Myocyte (in vitro differentiated cells): ENCODE data around the gene STRA6. TPM values are rescaled to one million over a fixed set of nuclear protein-coding genes. Genes with fewer than 3 reads are reported as not detected.

ENCODE experiments used
- DNase-seq: peaks from one replicate; pipeline ENCODE4 v3.0.0-alpha.2; 2012; ENCODE audit warnings: low read depth
- total RNA-seq: library from RNA; depleted of rRNA; stranded (reverse); fragments of >200 nt; gene quantifications from 2 replicates; pipeline ENCODE4 v1.2.3, GENCODE V29; 2014

STRA6 gene
- total RNA-seq, 1 donor from 2014 or later = not detected

DNA sequence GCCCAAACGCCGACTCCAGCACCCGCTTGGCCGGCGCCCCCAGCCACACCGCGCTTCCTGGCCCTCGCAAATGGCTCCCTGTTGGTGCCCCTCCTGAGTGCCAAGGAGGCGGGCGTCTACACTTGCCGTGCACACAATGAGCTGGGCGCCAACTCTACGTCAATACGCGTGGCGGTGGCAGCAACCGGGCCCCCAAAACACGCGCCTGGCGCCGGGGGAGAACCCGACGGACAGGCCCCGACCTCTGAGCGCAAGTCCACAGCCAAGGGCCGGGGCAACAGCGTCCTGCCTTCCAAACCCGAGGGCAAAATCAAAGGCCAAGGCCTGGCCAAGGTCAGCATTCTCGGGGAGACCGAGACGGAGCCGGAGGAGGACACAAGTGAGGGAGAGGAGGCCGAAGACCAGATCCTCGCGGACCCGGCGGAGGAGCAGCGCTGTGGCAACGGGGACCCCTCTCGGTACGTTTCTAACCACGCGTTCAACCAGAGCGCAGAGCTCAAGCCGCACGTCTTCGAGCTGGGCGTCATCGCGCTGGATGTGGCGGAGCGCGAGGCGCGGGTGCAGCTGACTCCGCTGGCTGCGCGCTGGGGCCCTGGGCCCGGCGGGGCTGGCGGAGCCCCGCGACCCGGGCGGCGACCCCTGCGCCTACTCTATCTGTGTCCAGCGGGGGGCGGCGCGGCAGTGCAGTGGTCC is 68.7 kb downstream of the STRA6 start:
- DNase-seq = no peak

GRCh38 chr15:74132681-74133651 is 69.6 kb downstream of the STRA6 start:
- no peak for DNase-seq

GRCh38 chr15:74131628-74132413 is 70.8 kb downstream of the STRA6 start:
- DNase-seq = no peak

DNA sequence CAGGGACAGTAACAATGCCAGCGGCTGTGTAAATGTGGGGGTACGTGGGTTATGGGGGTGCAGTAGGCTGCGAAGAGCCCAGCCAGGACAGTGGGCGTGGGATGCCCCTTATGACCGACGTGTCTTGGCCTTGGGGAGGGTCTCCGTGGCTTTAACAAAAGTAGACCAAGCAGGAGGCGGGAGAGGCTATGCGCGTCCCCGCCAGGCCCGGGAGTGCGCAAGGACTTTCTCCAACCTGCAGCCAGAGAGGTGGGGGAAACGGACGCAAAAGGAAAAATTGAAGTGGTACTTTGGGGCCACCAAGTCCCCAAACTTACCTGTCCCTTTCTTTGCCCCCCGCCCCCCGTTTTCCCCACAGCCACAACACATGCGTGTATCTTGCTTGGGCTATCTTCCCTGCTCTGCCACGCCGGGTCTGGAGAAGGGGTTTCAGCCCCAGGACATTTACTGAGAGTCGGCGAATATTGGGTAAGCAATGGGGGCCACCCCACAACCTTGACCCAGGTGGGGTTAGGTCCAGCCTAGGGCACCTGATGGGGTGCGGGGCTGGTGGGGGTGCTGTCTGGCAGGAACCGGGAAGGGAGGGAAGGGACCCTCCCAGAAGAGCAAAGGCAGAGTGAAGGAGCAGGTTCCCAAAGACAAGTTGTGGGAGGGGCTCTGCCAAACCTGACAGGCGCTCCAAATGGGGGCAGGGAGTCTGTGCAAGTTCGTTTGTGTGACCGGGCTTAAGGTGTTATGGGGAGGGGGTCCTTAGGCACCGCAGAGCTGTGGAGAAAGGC is 71.5 kb downstream of the STRA6 start:
- no peak for DNase-seq

GRCh38 chr15:74130155-74130848 is 72.3 kb downstream of the STRA6 start, which contains the start of gene ISLR2:
Gene ISLR2 (plus strand): TSS chr15:74130586. CDS start chr15:74132755, 2,169 bp downstream.
- DNase-seq = no peak

DNA sequence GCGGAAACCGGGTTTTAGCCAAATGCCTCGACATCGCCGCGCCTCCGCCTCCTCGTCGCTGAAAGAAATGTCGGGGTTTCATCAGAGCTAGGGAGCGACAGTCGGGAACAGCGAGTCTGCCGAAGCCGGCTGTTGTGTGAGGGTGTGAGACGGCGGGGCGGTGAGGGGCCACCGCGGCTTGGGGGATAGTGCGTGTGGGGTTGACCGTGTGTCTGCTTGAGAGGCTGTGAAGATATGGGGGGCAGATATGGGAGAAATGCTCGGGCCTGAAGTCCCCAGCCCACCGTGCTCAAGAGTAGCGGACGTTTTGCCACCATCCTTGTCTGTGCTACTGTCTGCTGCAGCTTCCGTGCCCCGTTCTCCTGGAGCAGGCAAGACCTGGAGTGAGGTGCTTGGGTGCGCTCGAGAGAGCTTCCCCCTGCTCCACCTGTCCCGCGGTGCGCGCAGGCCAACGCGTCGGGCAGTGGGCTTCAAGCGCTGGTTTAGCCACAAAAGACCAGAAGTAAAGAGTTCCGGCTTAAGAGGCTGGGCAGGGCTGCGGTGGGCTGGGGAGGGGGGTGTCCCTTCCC is 72.9 kb downstream of the STRA6 start:
- DNase-seq = no peak

Other genes with a start within 250 kb of the STRA6 start
- 32.2 and 35.1 TPM in 2 replicates for gene STOML1, start 210.5 kb downstream of the STRA6 start, total RNA-seq
- 33.8 and 43.0 TPM in 2 replicates for gene PML, start 208.1 kb downstream of the STRA6 start, total RNA-seq
- gene GOLGA6A, start 120.2 kb downstream of the STRA6 start, total RNA-seq = 0.16 TPM in 1 of 2 replicates, not detected in the other
- not detected in 2 replicates for gene ISLR2, start 72.2 kb downstream of the STRA6 start, total RNA-seq
- gene ISLR, start 29.1 kb downstream of the STRA6 start, total RNA-seq = 0.31 and 2.2 TPM in 2 replicates
- not detected in 2 replicates for gene CCDC33, start 33.5 kb upstream of the STRA6 start, total RNA-seq
- gene CYP11A1, start 164.9 kb upstream of the STRA6 start, total RNA-seq = not detected in 2 replicates
- gene SEMA7A, start 231.2 kb upstream of the STRA6 start, total RNA-seq = 9.5 and 11.4 TPM in 2 replicates